Fibroblast of lung (primary cell): Measurements from ENCODE around the gene NRM. TPM values are rescaled to one million over a fixed set of nuclear protein-coding genes. Genes with fewer than 3 reads are reported as not detected.

Experiments
- DNase-seq, 2 donors: peaks; one replicate each; pipeline versions ENCODE4 v3.0.0 to v3.0.0-alpha.2; 2010; ENCODE audit warnings: low read depth in 2 of 2
- H2AFZ ChIP-seq: 2 replicates; pipeline ENCODE4 v1.5.1; 2012; ENCODE audit warnings: low read length, control low read depth, inconsistent platforms
- H3K27ac ChIP-seq: 2 replicates; pipeline ENCODE4 v1.5.1; 2011; ENCODE audit warnings: low read length, control low read depth; ENCODE audit not compliant: insufficient read depth
- H3K27me3 ChIP-seq: 2 replicates; pipeline ENCODE4 v1.5.1; 2011; ENCODE audit warnings: mild to moderate bottlenecking, low read length; ENCODE audit not compliant: control insufficient read depth, insufficient read depth
- H3K36me3 ChIP-seq: 2 replicates; pipeline ENCODE4 v1.5.1; 2011; ENCODE audit warnings: low read length; ENCODE audit not compliant: control insufficient read depth, insufficient read depth
- H3K4me1 ChIP-seq: 2 replicates; pipeline ENCODE4 v1.5.1; 2011; ENCODE audit warnings: low read length; ENCODE audit not compliant: control insufficient read depth, insufficient read depth; ENCODE audit errors: extremely low read depth
- H3K4me2 ChIP-seq: 2 replicates; pipeline ENCODE4 v1.5.1; 2011; ENCODE audit warnings: low read length, control low read depth; ENCODE audit not compliant: insufficient read depth; ENCODE audit errors: extremely low read depth
- H3K4me3 ChIP-seq, 4 experiments: fragments of 200-600 bp in 1 of 4; sonication (generic) in 1 of 4; replicated peaks in 1 of 4; 2 replicates each; pipeline ENCODE4 v1.5.1; 2011 to 2016; ENCODE audit warnings: low read length in 4 of 4, low read depth in 3 of 4, mild to moderate bottlenecking in 3 of 4, control low read depth in 2 of 4, inconsistent platforms in 1 of 4, mixed read lengths in 1 of 4; ENCODE audit not compliant: insufficient read depth in 1 of 4; ENCODE audit errors: control extremely low read depth in 1 of 4
- H3K79me2 ChIP-seq: 2 replicates; pipeline ENCODE4 v1.5.1; 2012; ENCODE audit warnings: mild to moderate bottlenecking, low read length, inconsistent platforms; ENCODE audit not compliant: control insufficient read depth, insufficient read depth
- H3K9ac ChIP-seq: 2 replicates; pipeline ENCODE4 v1.5.1; 2011; ENCODE audit warnings: mild to moderate bottlenecking, low read length, control low read depth; ENCODE audit not compliant: insufficient read depth
- H3K9me3 ChIP-seq: 2 replicates; pipeline ENCODE4 v1.5.1; 2012; ENCODE audit warnings: low read depth, low read length; ENCODE audit not compliant: control insufficient read depth, insufficient read depth
- H4K20me1 ChIP-seq: 2 replicates; pipeline ENCODE4 v1.5.1; 2011; ENCODE audit warnings: low read length; ENCODE audit not compliant: control insufficient read depth, insufficient read depth; ENCODE audit errors: extremely low read depth
- EZH2 ChIP-seq: IDR thresholded peaks from 2 replicates; pipeline ENCODE4 v1.5.1; 2012; ENCODE audit warnings: low read length, control low read depth, mild to moderate bottlenecking; ENCODE audit errors: missing control alignments
- polyA plus RNA-seq, 2 donors: library from polyadenylated mRNA; depleted of rRNA in 1 of 2; stranded (reverse) in 1 of 2; unstranded in 1 of 2; fragments of >200 nt; gene quantifications; 2 replicates each; pipeline ENCODE4 v1.2.1, GENCODE V29; 2011 to 2012; ENCODE audit warnings: missing spikeins in 1 of 2
- total RNA-seq: library from RNA; depleted of rRNA; stranded (reverse); fragments of >200 nt; gene quantifications from 2 replicates; pipeline ENCODE4 v1.2.1, GENCODE V29; 2014
- TF ChIP-seq, protein P1 (sequence below), 2 donors: IDR thresholded peaks in 1 of 2; conservative IDR thresholded peaks in 1 of 2; 1 replicate in 1 of 2; 2 replicates in 1 of 2; pipeline ENCODE4 v1.5.1; 2011 to 2012; ENCODE audit warnings: low read length in 2 of 2, control low read depth in 1 of 2, inconsistent platforms in 1 of 2, low read depth in 1 of 2, mild to moderate bottlenecking in 1 of 2

Gene NRM
- total and polyA plus RNA-seq, 2 donors (not counting 1 experiment from before 2014, with no cell fraction given), result 2.5 to 18.3 TPM

DNA sequence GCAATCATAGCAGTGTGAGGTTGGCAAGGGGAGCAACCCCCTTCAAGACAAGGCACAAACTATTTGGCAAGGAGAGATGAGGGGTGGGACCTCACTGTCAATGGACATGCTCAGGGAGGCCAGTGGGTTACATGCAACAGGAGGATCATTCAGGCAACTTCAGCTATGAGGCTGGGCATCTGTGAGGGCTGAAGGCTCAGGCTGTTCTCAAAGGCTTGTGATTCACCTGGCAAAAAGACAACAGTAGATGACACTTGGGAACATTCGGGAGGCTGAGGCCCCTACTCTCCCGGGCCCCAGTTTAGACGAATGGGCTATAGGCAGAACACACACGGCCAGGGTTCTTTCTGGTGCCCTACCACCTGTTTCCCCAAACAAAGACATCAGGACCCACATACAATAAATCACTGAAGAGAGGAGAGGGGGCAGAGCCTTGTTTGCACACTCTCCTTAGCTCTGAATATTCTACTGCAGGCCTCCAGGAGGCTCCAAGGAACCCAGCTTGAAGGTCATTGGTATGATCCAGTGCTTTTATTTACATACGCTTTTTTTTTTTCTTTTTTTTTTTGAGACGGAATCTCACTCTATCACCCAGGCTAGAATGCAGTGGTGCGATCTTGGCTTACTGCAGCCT lies 37.3 kb upstream of the NRM start:
- H3K4me2 ChIP-seq, result no peak overlapping the region
- no peak overlapping the region for H3K9ac ChIP-seq
- peaks cover 14% of the 10 kb centered on the region for H3K4me1 ChIP-seq
- H3K79me2 ChIP-seq, result peaks cover 26% of the 10 kb centered on the region
- H4K20me1 ChIP-seq, result peaks cover 2% of the 10 kb centered on the region
- H3K27ac ChIP-seq, result peak overlapping the region; percentile 15
- DNase-seq, result peak; percentile 59 to 73
- H3K27me3 ChIP-seq, result no peaks in the 10 kb centered on the region
- peaks cover 21% of the 10 kb centered on the region for H3K36me3 ChIP-seq
- no peaks in the 10 kb centered on the region for H3K9me3 ChIP-seq
- no peak overlapping the region for H2AFZ ChIP-seq
- TF ChIP-seq, protein P1, sequence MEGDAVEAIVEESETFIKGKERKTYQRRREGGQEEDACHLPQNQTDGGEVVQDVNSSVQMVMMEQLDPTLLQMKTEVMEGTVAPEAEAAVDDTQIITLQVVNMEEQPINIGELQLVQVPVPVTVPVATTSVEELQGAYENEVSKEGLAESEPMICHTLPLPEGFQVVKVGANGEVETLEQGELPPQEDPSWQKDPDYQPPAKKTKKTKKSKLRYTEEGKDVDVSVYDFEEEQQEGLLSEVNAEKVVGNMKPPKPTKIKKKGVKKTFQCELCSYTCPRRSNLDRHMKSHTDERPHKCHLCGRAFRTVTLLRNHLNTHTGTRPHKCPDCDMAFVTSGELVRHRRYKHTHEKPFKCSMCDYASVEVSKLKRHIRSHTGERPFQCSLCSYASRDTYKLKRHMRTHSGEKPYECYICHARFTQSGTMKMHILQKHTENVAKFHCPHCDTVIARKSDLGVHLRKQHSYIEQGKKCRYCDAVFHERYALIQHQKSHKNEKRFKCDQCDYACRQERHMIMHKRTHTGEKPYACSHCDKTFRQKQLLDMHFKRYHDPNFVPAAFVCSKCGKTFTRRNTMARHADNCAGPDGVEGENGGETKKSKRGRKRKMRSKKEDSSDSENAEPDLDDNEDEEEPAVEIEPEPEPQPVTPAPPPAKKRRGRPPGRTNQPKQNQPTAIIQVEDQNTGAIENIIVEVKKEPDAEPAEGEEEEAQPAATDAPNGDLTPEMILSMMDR (conservative IDR thresholded peaks at IDR 0.05 in 1 of 2, IDR thresholded peaks at IDR 0.05 in 1 of 2; ENCODE audit: low read depth in 1 of 2, low read length in 2 of 2), result peak; percentile 46 to 54
- no peak for TF ChIP-seq EZH2
- no peak overlapping the region for H3K4me3 ChIP-seq

- Histone ChIP-seq H3K4me1 (peaks cover 15% of the 10 kb centered on the region), H3K4me3 (no peak overlapping the region), H3K4me2 (no peak overlapping the region), H4K20me1 (peaks cover 5% of the 10 kb centered on the region), H3K79me2 (peaks cover 38% of the 10 kb centered on the region), H3K27me3 (no peaks in the 10 kb centered on the region), H3K27ac (peak overlapping the region; percentile 7), H3K9me3 (no peaks in the 10 kb centered on the region), H3K9ac (no peak overlapping the region), H3K36me3 (peaks cover 22% of the 10 kb centered on the region), H2AFZ (no peak overlapping the region)
- TF ChIP-seq, protein P1 (conservative IDR thresholded peaks at IDR 0.05 in 1 of 2, IDR thresholded peaks at IDR 0.05 in 1 of 2; ENCODE audit: low read depth in 1 of 2, low read length in 2 of 2), result no peak
- no peak for TF ChIP-seq EZH2
- no peak for DNase-seq
Measured at GRCh38 chr6:30726506-30727413, 36.0 kb upstream of the NRM start.

GRCh38 chr6:30725713-30726505 lies 35.1 kb upstream of the NRM start:
- H3K4me1 ChIP-seq, result peaks cover 15% of the 10 kb centered on the region
- H3K79me2 ChIP-seq, result peaks cover 45% of the 10 kb centered on the region
- peaks cover 5% of the 10 kb centered on the region for H4K20me1 ChIP-seq
- peak overlapping the region; percentile 30 for H3K27ac ChIP-seq
- H3K9me3 ChIP-seq, result no peaks in the 10 kb centered on the region
- no peak overlapping the region for H3K9ac ChIP-seq
- H3K27me3 ChIP-seq, result no peaks in the 10 kb centered on the region
- TF ChIP-seq EZH2, result no peak
- TF ChIP-seq, protein P1 (conservative IDR thresholded peaks at IDR 0.05 in 1 of 2, IDR thresholded peaks at IDR 0.05 in 1 of 2; ENCODE audit: low read depth in 1 of 2, low read length in 2 of 2), result no peak
- DNase-seq, result peak; percentile 46 to 73
- no peak overlapping the region for H3K4me2 ChIP-seq
- no peak overlapping the region for H2AFZ ChIP-seq
- H3K36me3 ChIP-seq, result peaks cover 19% of the 10 kb centered on the region
- H3K4me3 ChIP-seq, result no peak overlapping the region
